HCT116 (cell line): ENCODE measurements around the gene OR7G2. TPM values are rescaled to one million over a fixed set of nuclear protein-coding genes. Genes with fewer than 3 reads are reported as not detected.

Experiments used
- ATAC-seq: fragments of 200-7000 bp; cut with Tn5 transposase; 2 replicates; pipeline ENCODE4 v1.9.1; 2020; ENCODE audit warnings: mild to moderate bottlenecking, moderate library complexity
- BruUV-seq: library from RNA; stranded (reverse); fragments of 400-500 nt; replicated peaks from 2 replicates; lab custom pipeline; 2021; lab: Mats Ljungman, UMichigan
- CTCF ChIA-PET: fragments of 300-600 bp; sonication (Branson Sonifier 250); formaldehyde crosslinking; loops from one replicate; lab custom pipeline; 2021; ENCODE audit warnings: antibody characterized with exemption; lab: Charles Lee
- POLR2A ChIA-PET: fragments of 300-600, 350-600 bp; sonication (Branson Sonifier 250); formaldehyde crosslinking; loops from one replicate; lab custom pipeline; 2021; ENCODE audit warnings: antibody characterized with exemption; lab: Charles Lee
- RAD21 ChIA-PET, 2 experiments: fragments of 300-600 bp; sonication (Branson Sonifier 250); formaldehyde crosslinking; loops; one replicate each; lab custom pipeline; 2023; ENCODE audit warnings: low total read pairs in 2 of 2; ENCODE audit not compliant: uncharacterized antibody in 2 of 2, unreplicated experiment in 2 of 2, low non-redundant PET in 1 of 2; lab: Charles Lee
- DNase-seq: peaks from one replicate; pipeline ENCODE4 v3.0.0-alpha.2; 2010; ENCODE audit warnings: low read depth, low spot score
- H2AFZ ChIP-seq: fragments of 200-600 bp; shearing (Covaris generic), sonication (generic); 2 replicates; pipeline ENCODE4 v1.6.1; 2017; ENCODE audit warnings: low read depth, mixed run types, mixed read lengths, antibody characterized with exemption, low read length; ENCODE audit not compliant: poor library complexity, severe bottlenecking
- H3K27ac ChIP-seq: 2 replicates; pipeline ENCODE4 v1.5.1; 2012; ENCODE audit warnings: low read depth, low read length
- H3K27me3 ChIP-seq: fragments of 200-600 bp; sonication (generic); 2 replicates; pipeline ENCODE4 v1.6.1; 2016; ENCODE audit warnings: mixed run types, low read length, mixed read lengths; ENCODE audit not compliant: insufficient read depth
- H3K36me3 ChIP-seq, 2 experiments: fragments of 200-500 bp in 1 of 2; fragments of 200-600 bp in 1 of 2; sonication (Bioruptor generic) in 1 of 2; sonication (generic) in 1 of 2; 2 replicates each; pipeline versions ENCODE4 v1.5.1 to v1.6.1; 2014 to 2016; ENCODE audit warnings: low read length in 2 of 2, inconsistent platforms in 1 of 2, mixed read lengths in 1 of 2, mixed run types in 1 of 2; ENCODE audit not compliant: insufficient read depth in 2 of 2, control insufficient read depth in 1 of 2
- H3K4me1 ChIP-seq, 2 experiments: fragments of 200-600 bp in 1 of 2; sonication (generic) in 1 of 2; 2 replicates each; pipeline versions ENCODE4 v1.5.1 to v1.6.1; 2012 to 2017; ENCODE audit warnings: low read length in 2 of 2, inconsistent platforms in 1 of 2, mild to moderate bottlenecking in 1 of 2, mixed read lengths in 1 of 2, mixed run types in 1 of 2, moderate library complexity in 1 of 2; ENCODE audit not compliant: insufficient read depth in 2 of 2, control insufficient read depth in 1 of 2
- H3K4me2 ChIP-seq: fragments of 200-600 bp; sonication (generic); 2 replicates; pipeline ENCODE4 v1.6.1; 2017; ENCODE audit warnings: mixed run types, low read length, mixed read lengths
- H3K4me3 ChIP-seq, 2 experiments: fragments of 200-600 bp in 1 of 2; sonication (generic) in 1 of 2; replicated peaks in 1 of 2; 2 replicates each; pipeline ENCODE4 v1.5.1; 2011 to 2016; ENCODE audit warnings: low read length in 2 of 2, control low read depth in 1 of 2, low read depth in 1 of 2, mild to moderate bottlenecking in 1 of 2, mixed read lengths in 1 of 2, mixed run types in 1 of 2
- H3K79me2 ChIP-seq: fragments of 200-600 bp; sonication (generic); 2 replicates; pipeline ENCODE4 v1.6.1; 2017; ENCODE audit warnings: mild to moderate bottlenecking, mixed run types, low read length, moderate library complexity, mixed read lengths; ENCODE audit not compliant: insufficient read depth
- H3K9ac ChIP-seq: fragments of 200-600 bp; sonication (generic); 2 replicates; pipeline ENCODE4 v1.6.1; 2016; ENCODE audit warnings: low read length, mixed read lengths
- H3K9me2 ChIP-seq: fragments of 200-600 bp; sonication (generic), shearing (Covaris generic); 2 replicates; pipeline ENCODE4 v1.6.1; 2017; ENCODE audit warnings: mixed run types, mild to moderate bottlenecking, moderate library complexity; ENCODE audit not compliant: insufficient read depth
- H3K9me3 ChIP-seq, 2 experiments: fragments of 200-500 bp in 1 of 2; fragments of 200-600 bp in 1 of 2; sonication (Bioruptor generic) in 1 of 2; sonication (generic) in 1 of 2; 2 replicates each; pipeline ENCODE4 v1.6.1; 2014 to 2017; ENCODE audit warnings: low read length in 2 of 2, mixed read lengths in 2 of 2, inconsistent platforms in 1 of 2, low read depth in 1 of 2, mild to moderate bottlenecking in 1 of 2, mixed run types in 1 of 2, moderate library complexity in 1 of 2; ENCODE audit not compliant: control insufficient read depth in 1 of 2, insufficient read depth in 1 of 2
- H4K20me1 ChIP-seq: fragments of 200-600 bp; sonication (generic), shearing (Covaris generic); 2 replicates; pipeline ENCODE4 v1.6.1; 2017; ENCODE audit warnings: mixed run types, mild to moderate bottlenecking, moderate library complexity; ENCODE audit not compliant: insufficient read depth
- CBX3 ChIP-seq: IDR thresholded peaks from 2 replicates; pipeline ENCODE4 v1.6.1; 2012; ENCODE audit warnings: low read depth
- EGR1 ChIP-seq: IDR thresholded peaks from 2 replicates; pipeline ENCODE4 v1.6.1; 2012; ENCODE audit warnings: low read depth
- ELF1 ChIP-seq: IDR thresholded peaks from 2 replicates; pipeline ENCODE4 v1.6.1; 2012; ENCODE audit warnings: low read depth, borderline replicate concordance
- EZH2phosphoT487 ChIP-seq: fragments of 200-600 bp; IDR thresholded peaks from 2 replicates; pipeline ENCODE4 v1.6.1; 2018; ENCODE audit warnings: antibody characterized with exemption, borderline replicate concordance
- FOSL1 ChIP-seq: IDR thresholded peaks from 2 replicates; pipeline ENCODE4 v1.6.1; 2012; ENCODE audit warnings: low read depth
- JUND ChIP-seq: IDR thresholded peaks from 2 replicates; pipeline ENCODE4 v1.6.1; 2012
- POLR2A ChIP-seq: IDR thresholded peaks from 2 replicates; pipeline ENCODE4 v1.7.0; 2011; ENCODE audit warnings: borderline replicate concordance; ENCODE audit not compliant: insufficient read depth, insufficient read length; ENCODE audit errors: extremely low read depth
- POLR2AphosphoS5 ChIP-seq: IDR thresholded peaks from 2 replicates; pipeline ENCODE4 v1.6.1; 2011; ENCODE audit warnings: mild to moderate bottlenecking, low read depth, low read length, moderate library complexity
- SIN3A ChIP-seq: IDR thresholded peaks from 2 replicates; pipeline ENCODE4 v1.6.1; 2012; ENCODE audit warnings: low read depth
- SP1 ChIP-seq: IDR thresholded peaks from 2 replicates; pipeline ENCODE4 v1.6.1; 2012; ENCODE audit warnings: low read depth
- SRF ChIP-seq: IDR thresholded peaks from 2 replicates; pipeline ENCODE4 v1.6.1; 2012; ENCODE audit warnings: low read depth
- TCF7L2 ChIP-seq: IDR thresholded peaks from 2 replicates; pipeline ENCODE4 v1.7.0; 2011; ENCODE audit warnings: borderline replicate concordance, inconsistent platforms; ENCODE audit not compliant: insufficient read depth, insufficient read length; ENCODE audit errors: extremely low read depth
- YY1 ChIP-seq: IDR thresholded peaks from 2 replicates; pipeline ENCODE4 v1.6.1; 2011; ENCODE audit warnings: low read length, low read depth, moderate library complexity, mild to moderate bottlenecking; ENCODE audit not compliant: insufficient replicate concordance; ENCODE audit errors: extremely low read depth
- ZFX ChIP-seq: fragments of 450-650 bp; IDR thresholded peaks from 2 replicates; pipeline ENCODE4 v1.6.1; 2017
- ZNF274 ChIP-seq: fragments of 200-500 bp; sonication (Bioruptor generic); IDR thresholded peaks from 2 replicates; pipeline ENCODE4 v1.6.1; 2014; ENCODE audit warnings: mild to moderate bottlenecking, low read depth, low read length, inconsistent platforms
- intact Hi-C: fragments of 100-400 bp; cut with micrococcal nuclease; formaldehyde crosslinking; loops from 2 replicates; pipeline ENCODE4 v1.10.0; 2022
- total RNA-seq: library from RNA; stranded (reverse); gene quantifications from one replicate; pipeline ENCODE4 v1.2.1, GENCODE V29; 2021; ENCODE audit not compliant: unreplicated experiment
- TF ChIP-seq, protein P1 (sequence below), 3 experiments: fragments of 200-600 bp in 1 of 3; sonication (generic) in 1 of 3; IDR thresholded peaks in 2 of 3; conservative IDR thresholded peaks in 1 of 3; 2 replicates each; pipeline ENCODE4 v1.5.1; 2012 to 2017; ENCODE audit warnings: low read depth in 2 of 3, low read length in 2 of 3, antibody characterized with exemption in 1 of 3, borderline replicate concordance in 1 of 3, control low read depth in 1 of 3, mild to moderate bottlenecking in 1 of 3, mixed read lengths in 1 of 3, mixed run types in 1 of 3, moderate library complexity in 1 of 3; ENCODE audit not compliant: insufficient read depth in 1 of 3
- TF ChIP-seq, protein P2 (sequence below): IDR thresholded peaks from 2 replicates; pipeline ENCODE4 v1.6.1; 2012
- TF ChIP-seq, protein P3 (sequence below): IDR thresholded peaks from 2 replicates; pipeline ENCODE4 v1.6.1; 2011; ENCODE audit warnings: mild to moderate bottlenecking, low read length, moderate library complexity; ENCODE audit not compliant: insufficient replicate concordance; ENCODE audit errors: extremely low read depth
- TF ChIP-seq, protein P4 (sequence below): IDR thresholded peaks from 2 replicates; pipeline ENCODE4 v1.6.1; 2012

The OR7G2 gene
- total RNA-seq, 1 experiment from 2014 or later: not detected

DNA sequence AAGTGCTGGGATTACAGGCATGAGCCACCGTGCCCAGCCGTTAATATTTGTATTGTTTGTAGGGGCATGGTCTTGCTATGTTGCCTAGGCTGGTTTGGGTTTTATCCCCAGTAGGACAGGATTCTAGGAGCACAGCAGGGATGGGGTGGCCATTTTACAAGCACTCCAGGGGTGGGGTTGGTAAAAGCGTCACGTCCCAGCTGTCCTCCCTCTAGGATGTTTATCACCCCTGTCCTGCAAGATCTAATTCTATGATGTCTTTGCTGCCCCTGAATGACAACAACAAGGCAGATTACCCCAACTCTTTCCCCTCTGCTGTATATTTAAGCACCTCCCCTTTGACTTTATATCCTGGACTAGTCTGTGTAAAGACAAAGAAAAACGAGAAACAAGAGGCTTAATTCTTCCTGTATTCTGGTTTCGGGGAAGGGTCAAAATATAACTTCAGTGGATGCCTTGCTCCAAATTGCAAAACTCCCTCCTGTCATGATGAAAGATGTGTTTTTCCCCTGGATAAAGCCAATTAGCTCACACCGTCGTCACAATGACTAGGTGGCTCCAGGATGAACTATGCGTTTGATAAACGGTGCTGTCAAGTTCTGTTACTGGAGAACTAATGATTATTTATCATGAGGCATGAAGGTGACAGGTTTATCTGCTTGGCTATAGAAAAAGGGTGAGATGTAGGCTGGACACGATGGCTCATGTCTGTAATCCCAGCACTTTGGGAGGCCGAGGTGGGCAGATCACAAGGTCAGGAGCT lies 48.2 kb downstream of the OR7G2 start:
- BruUV-seq: no TSS peak
- TF ChIP-seq, protein P1, sequence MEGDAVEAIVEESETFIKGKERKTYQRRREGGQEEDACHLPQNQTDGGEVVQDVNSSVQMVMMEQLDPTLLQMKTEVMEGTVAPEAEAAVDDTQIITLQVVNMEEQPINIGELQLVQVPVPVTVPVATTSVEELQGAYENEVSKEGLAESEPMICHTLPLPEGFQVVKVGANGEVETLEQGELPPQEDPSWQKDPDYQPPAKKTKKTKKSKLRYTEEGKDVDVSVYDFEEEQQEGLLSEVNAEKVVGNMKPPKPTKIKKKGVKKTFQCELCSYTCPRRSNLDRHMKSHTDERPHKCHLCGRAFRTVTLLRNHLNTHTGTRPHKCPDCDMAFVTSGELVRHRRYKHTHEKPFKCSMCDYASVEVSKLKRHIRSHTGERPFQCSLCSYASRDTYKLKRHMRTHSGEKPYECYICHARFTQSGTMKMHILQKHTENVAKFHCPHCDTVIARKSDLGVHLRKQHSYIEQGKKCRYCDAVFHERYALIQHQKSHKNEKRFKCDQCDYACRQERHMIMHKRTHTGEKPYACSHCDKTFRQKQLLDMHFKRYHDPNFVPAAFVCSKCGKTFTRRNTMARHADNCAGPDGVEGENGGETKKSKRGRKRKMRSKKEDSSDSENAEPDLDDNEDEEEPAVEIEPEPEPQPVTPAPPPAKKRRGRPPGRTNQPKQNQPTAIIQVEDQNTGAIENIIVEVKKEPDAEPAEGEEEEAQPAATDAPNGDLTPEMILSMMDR (IDR thresholded peaks at IDR 0.05 in 2 of 3, conservative IDR thresholded peaks at IDR 0.05 in 1 of 3; ENCODE audit: borderline replicate concordance in 1 of 3, insufficient read depth in 1 of 3, low read depth in 2 of 3, low read length in 2 of 3): no peak
- TF ChIP-seq, protein P2, sequence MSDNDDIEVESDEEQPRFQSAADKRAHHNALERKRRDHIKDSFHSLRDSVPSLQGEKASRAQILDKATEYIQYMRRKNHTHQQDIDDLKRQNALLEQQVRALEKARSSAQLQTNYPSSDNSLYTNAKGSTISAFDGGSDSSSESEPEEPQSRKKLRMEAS: no peak
- TF ChIP-seq SP1 (no peak), YY1 (no peak), TCF7L2 (no peak), JUND (no peak), EGR1 (no peak), ZNF274 (no peak), SIN3A (no peak), ELF1 (no peak), SRF (no peak), POLR2A (no peak), POLR2AphosphoS5 (no peak), FOSL1 (no peak), EZH2phosphoT487 (no peak), CBX3 (no peak), ZFX (no peak)
- TF ChIP-seq, protein P3, sequence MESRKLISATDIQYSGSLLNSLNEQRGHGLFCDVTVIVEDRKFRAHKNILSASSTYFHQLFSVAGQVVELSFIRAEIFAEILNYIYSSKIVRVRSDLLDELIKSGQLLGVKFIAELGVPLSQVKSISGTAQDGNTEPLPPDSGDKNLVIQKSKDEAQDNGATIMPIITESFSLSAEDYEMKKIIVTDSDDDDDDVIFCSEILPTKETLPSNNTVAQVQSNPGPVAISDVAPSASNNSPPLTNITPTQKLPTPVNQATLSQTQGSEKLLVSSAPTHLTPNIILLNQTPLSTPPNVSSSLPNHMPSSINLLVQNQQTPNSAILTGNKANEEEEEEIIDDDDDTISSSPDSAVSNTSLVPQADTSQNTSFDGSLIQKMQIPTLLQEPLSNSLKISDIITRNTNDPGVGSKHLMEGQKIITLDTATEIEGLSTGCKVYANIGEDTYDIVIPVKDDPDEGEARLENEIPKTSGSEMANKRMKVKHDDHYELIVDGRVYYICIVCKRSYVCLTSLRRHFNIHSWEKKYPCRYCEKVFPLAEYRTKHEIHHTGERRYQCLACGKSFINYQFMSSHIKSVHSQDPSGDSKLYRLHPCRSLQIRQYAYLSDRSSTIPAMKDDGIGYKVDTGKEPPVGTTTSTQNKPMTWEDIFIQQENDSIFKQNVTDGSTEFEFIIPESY: no peak
- TF ChIP-seq, protein P4, sequence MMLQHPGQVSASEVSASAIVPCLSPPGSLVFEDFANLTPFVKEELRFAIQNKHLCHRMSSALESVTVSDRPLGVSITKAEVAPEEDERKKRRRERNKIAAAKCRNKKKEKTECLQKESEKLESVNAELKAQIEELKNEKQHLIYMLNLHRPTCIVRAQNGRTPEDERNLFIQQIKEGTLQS: no peak

More for the DNA sequence above, 48.2 kb downstream of the OR7G2 start:
- no peak overlapping the region for H3K4me2 ChIP-seq
- H3K36me3 ChIP-seq: no peaks in the 10 kb centered on the region
- DNase-seq: no peak
- intact Hi-C loops: no loop called here
- ChIA-PET RAD21 (no interaction called here), CTCF (no interaction called here), POLR2A (no interaction called here)
- no peak overlapping the region for H3K4me3 ChIP-seq
- H3K79me2 ChIP-seq: no peaks in the 10 kb centered on the region
- H3K9me3 ChIP-seq: no peaks in the 10 kb centered on the region
- H3K9ac ChIP-seq: no peak overlapping the region
- no peaks in the 10 kb centered on the region for H3K27me3 ChIP-seq
- no peak overlapping the region for H3K27ac ChIP-seq
- H2AFZ ChIP-seq: no peak overlapping the region
- H3K9me2 ChIP-seq: no peaks in the 10 kb centered on the region
- no peaks in the 10 kb centered on the region for H4K20me1 ChIP-seq
- H3K4me1 ChIP-seq: peaks cover 26 to 31% of the 10 kb centered on the region in 2 experiments
- ATAC-seq: no peak
